ENCODE data around the gene TAF11L2. TPM values are rescaled to one million over a fixed set of nuclear protein-coding genes. Genes with fewer than 3 reads are reported as not detected.
"Not testable (repeated sequence)": the region's sequence is repeated elsewhere in the genome, so short reads cannot be mapped to it uniquely, and the experiment has no call there.

The TAF11L2 gene
- total and polyA plus RNA-seq, 8 donors, result not detected

- DNase-seq, result no peak
- H3K4me3 ChIP-seq, result no peak overlapping the region
- no peak overlapping the region for H3K27ac ChIP-seq
- no peaks in the 10 kb centered on the region for H3K27me3 ChIP-seq
- H3K36me3 ChIP-seq, result no peaks in the 10 kb centered on the region
- TF ChIP-seq POLR2AphosphoS5 (IDR thresholded peaks at IDR 0.05), result no peak
- TF ChIP-seq, protein P1, sequence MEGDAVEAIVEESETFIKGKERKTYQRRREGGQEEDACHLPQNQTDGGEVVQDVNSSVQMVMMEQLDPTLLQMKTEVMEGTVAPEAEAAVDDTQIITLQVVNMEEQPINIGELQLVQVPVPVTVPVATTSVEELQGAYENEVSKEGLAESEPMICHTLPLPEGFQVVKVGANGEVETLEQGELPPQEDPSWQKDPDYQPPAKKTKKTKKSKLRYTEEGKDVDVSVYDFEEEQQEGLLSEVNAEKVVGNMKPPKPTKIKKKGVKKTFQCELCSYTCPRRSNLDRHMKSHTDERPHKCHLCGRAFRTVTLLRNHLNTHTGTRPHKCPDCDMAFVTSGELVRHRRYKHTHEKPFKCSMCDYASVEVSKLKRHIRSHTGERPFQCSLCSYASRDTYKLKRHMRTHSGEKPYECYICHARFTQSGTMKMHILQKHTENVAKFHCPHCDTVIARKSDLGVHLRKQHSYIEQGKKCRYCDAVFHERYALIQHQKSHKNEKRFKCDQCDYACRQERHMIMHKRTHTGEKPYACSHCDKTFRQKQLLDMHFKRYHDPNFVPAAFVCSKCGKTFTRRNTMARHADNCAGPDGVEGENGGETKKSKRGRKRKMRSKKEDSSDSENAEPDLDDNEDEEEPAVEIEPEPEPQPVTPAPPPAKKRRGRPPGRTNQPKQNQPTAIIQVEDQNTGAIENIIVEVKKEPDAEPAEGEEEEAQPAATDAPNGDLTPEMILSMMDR (IDR thresholded peaks at IDR 0.05), result no peak
- no peaks in the 10 kb centered on the region for H3K9me3 ChIP-seq
- 89 to 92% (median 89%) methylated on average over 3 of the region's 3 CpGs for WGBS, 5 donors
- intact Hi-C loops (cut with DNase I; ENCODE audit: low total_unique reads), result no loop called here
- no peaks in the 10 kb centered on the region for H3K4me1 ChIP-seq
Measured at GRCh38 chr5:17492770-17493169, 5.3 kb upstream of the TAF11L2 start.

DNA sequence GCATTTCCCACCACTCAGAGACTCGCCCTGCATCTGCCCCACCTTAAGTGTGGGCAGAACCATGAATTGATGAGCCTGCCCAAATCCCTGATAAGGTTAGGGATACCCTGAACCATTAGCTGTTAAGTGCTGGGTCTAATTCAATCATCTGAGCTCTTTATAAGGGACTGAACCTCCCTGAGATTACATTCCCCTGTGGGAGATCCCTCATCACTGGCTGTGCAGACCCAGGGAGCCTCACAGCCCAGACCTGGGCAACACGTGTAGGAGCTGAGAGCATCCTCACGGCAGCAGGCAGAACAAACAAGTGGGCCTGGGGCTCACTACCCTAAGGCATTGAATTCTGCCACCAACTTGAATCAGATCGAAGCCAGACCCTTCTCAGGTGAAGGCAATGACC is 585 bp upstream of the TAF11L2 start:
- no peaks in the 10 kb centered on the region for H3K36me3 ChIP-seq
- H3K4me1 ChIP-seq, result no peaks in the 10 kb centered on the region
- no peak overlapping the region for H3K27ac ChIP-seq
- intact Hi-C loops (cut with DNase I; ENCODE audit: low total_unique reads), result no loop called here
- no peak for DNase-seq
- H3K4me3 ChIP-seq, result no peak overlapping the region
- WGBS, 5 donors, result 62 to 71% (median 66%) methylated on average over 4 of the region's 4 CpGs
- no peaks in the 10 kb centered on the region for H3K27me3 ChIP-seq
- H3K9me3 ChIP-seq, result no peaks in the 10 kb centered on the region
- TF ChIP-seq, protein P1 (IDR thresholded peaks at IDR 0.05), result no peak
- no peak for TF ChIP-seq EP300 (IDR thresholded peaks at IDR 0.05)
- no peak for TF ChIP-seq POLR2AphosphoS5 (IDR thresholded peaks at IDR 0.05)
- no peak for TF ChIP-seq POLR2A (IDR thresholded peaks at IDR 0.05)

GRCh38 chr5:17511775-17512325 is 13.8 kb downstream of the TAF11L2 start:
- H3K9me3 ChIP-seq, result no peaks in the 10 kb centered on the region
- WGBS, 5 donors, result 93 to 97% (median 93%) methylated on average over 14 to 17 of the region's 17 CpGs
- H3K36me3 ChIP-seq, result no peaks in the 10 kb centered on the region
- H3K4me3 ChIP-seq, result no peak overlapping the region
- H3K27ac ChIP-seq, result no peak overlapping the region
- TF ChIP-seq POLR2AphosphoS5 (IDR thresholded peaks at IDR 0.05) (no peak), POLR2A (IDR thresholded peaks at IDR 0.05) (no peak), EP300 (IDR thresholded peaks at IDR 0.05) (no peak)
- TF ChIP-seq, protein P1 (IDR thresholded peaks at IDR 0.05), result no peak
- H3K27me3 ChIP-seq, result no peaks in the 10 kb centered on the region
- intact Hi-C loops (cut with DNase I; ENCODE audit: low total_unique reads), result no loop called here
- H3K4me1 ChIP-seq, result no peaks in the 10 kb centered on the region
- DNase-seq, result no peak

GRCh38 chr5:17517526-17517925 is 19.5 kb downstream of the TAF11L2 start:
- H3K36me3 ChIP-seq; H3K4me3 ChIP-seq; DNase-seq; H3K27me3 ChIP-seq; H3K4me1 ChIP-seq; H3K9me3 ChIP-seq; intact Hi-C loops (cut with DNase I; ENCODE audit: low total_unique reads); H3K27ac ChIP-seq: not testable (repeated sequence)
- 77 to 84% (median 81%) methylated on average over 8 to 12 of the region's 12 CpGs for WGBS, 5 donors

DNA sequence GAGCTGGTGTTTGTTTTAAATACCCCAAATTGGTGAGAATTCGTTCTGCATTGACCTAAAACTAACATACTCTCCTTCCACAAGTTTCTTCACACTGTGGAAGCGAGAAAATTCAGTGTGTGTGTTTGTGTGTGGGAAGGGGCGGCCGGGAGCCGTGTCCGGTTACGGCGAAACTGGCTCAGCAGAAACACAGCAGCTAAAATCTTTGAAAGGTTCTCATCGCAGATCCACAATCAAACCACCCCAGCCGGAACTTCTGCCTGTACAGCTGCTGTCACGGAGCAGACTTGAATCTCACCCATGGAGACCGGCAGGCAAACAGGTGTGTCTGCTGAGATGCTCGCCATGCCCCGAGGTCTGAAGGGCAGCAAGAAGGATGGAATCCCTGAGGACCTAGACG is 20.0 kb downstream of the TAF11L2 start, which contains the start of gene TAF11L3:
TSS of gene TAF11L3 (plus strand) at position 301 of the 400 bp plus-strand sequence.
- intact Hi-C loops (cut with DNase I; ENCODE audit: low total_unique reads); H3K27me3 ChIP-seq; H3K4me1 ChIP-seq; H3K9me3 ChIP-seq; H3K4me3 ChIP-seq; H3K36me3 ChIP-seq; DNase-seq; H3K27ac ChIP-seq: not testable (repeated sequence)
- WGBS, 5 donors, result no CpG with 5 or more reads among the region's 15 CpGs

- H3K9me3 ChIP-seq; H3K4me1 ChIP-seq; H3K4me3 ChIP-seq; DNase-seq; H3K36me3 ChIP-seq; intact Hi-C loops (cut with DNase I; ENCODE audit: low total_unique reads); H3K27me3 ChIP-seq; H3K27ac ChIP-seq: not testable (repeated sequence)
- WGBS, 5 donors, result 90 to 95% (median 91%) methylated on average over 8 to 9 of the region's 14 CpGs
Measured at GRCh38 chr5:17519508-17519907, 21.5 kb downstream of the TAF11L2 start.

GRCh38 chr5:17521501-17521900 is 23.5 kb downstream of the TAF11L2 start, which contains the start of gene TAF11L4:
Gene TAF11L4, plus strand, starts transcription at chr5:17521801.
- intact Hi-C loops (cut with DNase I; ENCODE audit: low total_unique reads); H3K9me3 ChIP-seq; H3K4me1 ChIP-seq; H3K27me3 ChIP-seq; H3K4me3 ChIP-seq; H3K27ac ChIP-seq; H3K36me3 ChIP-seq; DNase-seq: not testable (repeated sequence)
- WGBS, 5 donors, result no CpG with 5 or more reads among the region's 15 CpGs

DNA sequence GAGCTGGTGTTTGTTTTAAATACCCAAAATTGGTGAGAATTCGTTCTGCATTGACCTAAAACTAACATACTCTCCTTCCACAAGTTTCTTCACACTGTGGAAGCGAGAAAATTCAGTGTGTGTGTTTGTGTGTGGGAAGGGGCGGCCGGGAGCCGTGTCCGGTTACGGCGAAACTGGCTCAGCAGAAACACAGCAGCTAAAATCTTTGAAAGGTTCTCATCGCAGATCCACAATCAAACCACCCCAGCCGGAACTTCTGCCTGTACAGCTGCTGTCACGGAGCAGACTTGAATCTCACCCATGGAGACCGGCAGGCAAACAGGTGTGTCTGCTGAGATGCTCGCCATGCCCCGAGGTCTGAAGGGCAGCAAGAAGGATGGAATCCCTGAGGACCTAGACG is 26.9 kb downstream of the TAF11L2 start, which contains the start of gene TAF11L5:
TSS of gene TAF11L5 (plus strand) at position 301 of the 400 bp plus-strand sequence.
- H3K27me3 ChIP-seq; H3K9me3 ChIP-seq; H3K36me3 ChIP-seq; DNase-seq; H3K27ac ChIP-seq; intact Hi-C loops (cut with DNase I; ENCODE audit: low total_unique reads); H3K4me1 ChIP-seq; H3K4me3 ChIP-seq: not testable (repeated sequence)
- WGBS, 5 donors, result no CpG with 5 or more reads among the region's 15 CpGs

DNA sequence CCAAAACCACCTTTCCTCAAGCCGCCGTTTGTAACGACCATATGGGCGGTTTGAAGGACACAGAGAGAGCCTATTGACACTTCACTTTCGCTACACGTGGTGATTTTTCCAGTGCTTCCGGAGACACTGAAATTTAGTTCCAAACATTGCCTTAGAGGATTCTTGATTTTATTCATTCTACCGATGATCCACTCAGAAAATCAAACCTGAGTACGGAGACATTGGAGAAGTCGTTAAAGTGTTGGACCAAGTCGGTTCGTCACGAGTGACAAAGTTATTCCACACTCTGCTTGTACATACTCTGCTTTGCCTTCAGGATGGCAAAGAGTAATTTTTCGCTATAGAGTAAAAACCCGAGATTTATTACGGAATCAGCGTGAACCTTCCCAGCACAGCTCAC is 28.5 kb downstream of the TAF11L2 start:
- H3K4me3 ChIP-seq; intact Hi-C loops (cut with DNase I; ENCODE audit: low total_unique reads); H3K27me3 ChIP-seq; H3K4me1 ChIP-seq; H3K27ac ChIP-seq; H3K9me3 ChIP-seq; H3K36me3 ChIP-seq: not testable (repeated sequence)
- peak; percentile 11 to 51 for DNase-seq
- WGBS, 5 donors, result 92 to 94% (median 94%) methylated on average over 9 to 17 of the region's 17 CpGs

All from stomach (tissue), 9 donors.